Activated naive CD8-positive, alpha-beta T cell treated with anti-CD3 and anti-CD28 coated beads, Interleukin-2, amount 10 ng/mL, durations not matched to agents 7 days and 5 days (primary cell): ENCODE measurements around the gene EIF1AX. TPM values are rescaled to one million over a fixed set of nuclear protein-coding genes. Genes with fewer than 3 reads are reported as not detected.
"Not testable (repeated sequence)": the region's sequence is repeated elsewhere in the genome, so short reads cannot be mapped to it uniquely, and the experiment has no call there.

ENCODE experiments used
- ATAC-seq: fragments of 150-1000 bp; cut with Tn5 transposase; one replicate; pipeline ENCODE4 v1.10.0; 2021; ENCODE audit warnings: low read depth, moderate library complexity
- POLR2A ChIA-PET: fragments of 350-600 bp; sonication (Branson Sonifier 250); formaldehyde crosslinking; loops from one replicate; lab custom pipeline; 2021; ENCODE audit warnings: antibody characterized with exemption; lab: Charles Lee
- DNase-seq: peaks from one replicate; pipeline ENCODE4 v3.0.0; 2021
- H3K27ac Mint-ChIP-seq: one replicate; pipeline ENCODE4 v1.8.0; 2022; ENCODE audit warnings: mild to moderate bottlenecking, mixed read lengths
- H3K27me3 Mint-ChIP-seq: one replicate; pipeline ENCODE4 v1.8.0; 2022; ENCODE audit warnings: mild to moderate bottlenecking, moderate library complexity, mixed read lengths
- H3K36me3 Mint-ChIP-seq: one replicate; pipeline ENCODE4 v1.8.0; 2021; ENCODE audit warnings: mild to moderate bottlenecking, mixed read lengths
- H3K4me1 Mint-ChIP-seq: one replicate; pipeline ENCODE4 v1.8.0; 2021; ENCODE audit warnings: mixed read lengths
- H3K4me3 Mint-ChIP-seq: one replicate; pipeline ENCODE4 v1.8.0; 2022; ENCODE audit warnings: mild to moderate bottlenecking, moderate library complexity, mixed read lengths
- H3K9me3 Mint-ChIP-seq: one replicate; pipeline ENCODE4 v1.8.0; 2021; ENCODE audit warnings: mixed read lengths
- total RNA-seq, 2 experiments: library from RNA; stranded (reverse); gene quantifications; one replicate each; pipeline ENCODE4 v1.2.3, GENCODE V29; 2021

Gene EIF1AX
- 10 to 100 TPM; 63.9 to 66.0 TPM for total RNA-seq

- peak within 1 kb of the TSS; percentile 85 for H3K4me3 Mint-ChIP-seq
- H3K27ac Mint-ChIP-seq, result peak within 1 kb of the TSS; percentile 86
- POLR2A ChIA-PET, result interaction anchor here (0.8 to 1.7 kb wide), 2 partner anchors 9 to 296 kb away, joined by 4 to 7 read pairs; no protein-coding TSS in a partner anchor
- H3K36me3 Mint-ChIP-seq, result peaks cover 6% of the 10 kb centered on the region
- no peaks in the 10 kb centered on the region for H3K9me3 Mint-ChIP-seq
- peaks cover 20% of the 10 kb centered on the region for H3K4me1 Mint-ChIP-seq
- peak; percentile 91 for DNase-seq
- peak; percentile 99 for ATAC-seq
- no peaks in the 10 kb centered on the region for H3K27me3 Mint-ChIP-seq
Observed at GRCh38 chrX:20141281-20142220, at the start of gene EIF1AX. EIF1AX (minus strand) TSS chrX:20141838; CDS start chrX:20141640, 198 bp downstream.

GRCh38 chrX:20189171-20189570 lies 47.5 kb upstream of the EIF1AX start:
- ATAC-seq (no peak), DNase-seq (no peak)
- POLR2A ChIA-PET, result no interaction called here
- H3K9me3 Mint-ChIP-seq, result peaks cover 2% of the 10 kb centered on the region
- no peak overlapping the region for H3K27ac Mint-ChIP-seq
- H3K36me3 Mint-ChIP-seq, result peaks cover 25% of the 10 kb centered on the region
- no peaks in the 10 kb centered on the region for H3K4me1 Mint-ChIP-seq
- no peaks in the 10 kb centered on the region for H3K27me3 Mint-ChIP-seq
- H3K4me3 Mint-ChIP-seq, result no peak overlapping the region

DNA sequence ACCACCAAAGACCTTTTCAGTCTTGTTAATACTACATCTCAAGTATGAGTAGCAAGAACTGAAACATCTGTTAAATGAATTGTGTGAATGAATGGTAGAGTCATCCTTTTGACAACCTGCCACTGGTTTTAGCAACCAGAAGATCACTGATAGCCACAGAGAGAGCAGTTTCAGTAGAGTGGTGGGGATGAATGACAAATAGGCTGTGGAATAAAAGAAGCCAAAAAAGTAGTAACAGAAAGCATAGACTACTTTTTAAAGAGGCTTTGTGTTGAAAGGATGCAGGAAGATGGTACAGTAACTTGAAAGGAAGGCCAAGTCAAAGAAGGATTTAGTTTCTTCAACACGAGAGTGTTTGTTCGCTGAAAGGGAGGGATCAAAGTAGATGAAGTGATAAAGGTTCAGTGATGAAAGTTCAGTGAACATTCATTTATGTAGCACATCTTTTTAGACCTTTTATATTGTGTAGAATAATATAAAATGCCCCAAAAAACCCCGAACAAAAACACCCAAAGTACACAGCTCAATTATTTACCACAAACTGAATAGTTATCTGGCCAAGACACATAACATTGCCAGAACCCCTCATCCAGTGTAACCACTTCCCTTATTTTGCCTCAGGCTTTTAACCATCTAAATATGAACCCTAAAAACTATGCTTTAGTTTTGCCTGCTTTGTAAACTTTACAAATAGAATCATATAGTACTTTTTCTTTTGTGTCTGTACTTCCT lies 40.1 kb upstream of the EIF1AX start:
- peak overlapping the region; percentile 86 for H3K27ac Mint-ChIP-seq
- H3K4me1 Mint-ChIP-seq, result peaks cover 12% of the 10 kb centered on the region
- no peaks in the 10 kb centered on the region for H3K9me3 Mint-ChIP-seq
- peak overlapping the region; percentile 10 for H3K4me3 Mint-ChIP-seq
- ATAC-seq (peak; percentile 54), DNase-seq (no peak)
- H3K27me3 Mint-ChIP-seq, result no peaks in the 10 kb centered on the region
- POLR2A ChIA-PET, result no interaction called here
- H3K36me3 Mint-ChIP-seq, result peaks cover 23% of the 10 kb centered on the region

DNA sequence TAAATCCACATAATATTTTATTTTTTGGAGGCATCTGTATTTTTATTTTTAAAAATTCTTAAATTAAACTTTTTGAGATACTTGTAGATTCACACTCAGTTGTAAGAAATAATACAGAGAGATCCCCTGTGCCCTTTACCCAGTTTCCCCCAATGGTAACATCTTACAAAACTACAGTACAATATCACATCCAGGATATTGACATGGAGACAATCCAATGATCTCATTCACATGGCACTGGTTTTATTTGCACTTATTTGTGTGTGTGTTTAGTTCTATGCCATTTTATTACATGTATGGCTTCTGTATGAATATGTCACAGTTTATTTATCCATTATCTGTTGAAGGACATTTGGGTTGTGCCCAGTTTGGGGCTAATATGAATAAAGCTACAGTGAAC lies 35.5 kb upstream of the EIF1AX start:
- POLR2A ChIA-PET, result no interaction called here
- ATAC-seq, result no peak

DNA sequence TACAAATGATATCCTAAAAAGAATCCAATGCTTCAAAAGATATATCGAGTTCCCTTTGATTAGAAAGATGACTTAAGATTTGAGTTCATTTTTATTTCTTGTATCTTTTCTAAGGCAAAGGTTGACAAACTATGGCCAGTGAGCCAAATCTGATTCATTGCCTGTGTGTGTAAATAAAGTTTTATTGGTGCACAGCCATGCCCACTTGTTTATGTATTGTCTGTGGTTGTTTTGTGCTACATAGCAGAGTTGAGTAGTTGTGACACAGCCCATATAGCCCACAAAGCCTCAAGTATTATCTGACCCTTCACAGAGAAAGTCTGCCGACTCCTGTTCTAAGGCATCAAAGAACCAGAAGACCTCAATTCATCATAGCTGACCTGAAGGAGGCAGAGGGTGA lies 32.2 kb upstream of the EIF1AX start:
- Mint-ChIP-seq H3K4me1 (no peaks in the 10 kb centered on the region), H3K27ac (no peak overlapping the region)
- no peak for ATAC-seq

More for the DNA sequence above, 35.5 kb upstream of the EIF1AX start:
- peaks cover 14% of the 10 kb centered on the region for H3K36me3 Mint-ChIP-seq
- H3K4me1 Mint-ChIP-seq, result peaks cover 6% of the 10 kb centered on the region
- H3K27ac Mint-ChIP-seq, result no peak overlapping the region
- DNase-seq, result no peak
- H3K4me3 Mint-ChIP-seq, result no peak overlapping the region
- no peaks in the 10 kb centered on the region for H3K9me3 Mint-ChIP-seq
- no peaks in the 10 kb centered on the region for H3K27me3 Mint-ChIP-seq

GRCh38 chrX:20173313-20173712 lies 31.7 kb upstream of the EIF1AX start:
- Mint-ChIP-seq H3K4me3 (no peak overlapping the region), H3K9me3 (no peaks in the 10 kb centered on the region), H3K27me3 (no peaks in the 10 kb centered on the region), H3K36me3 (peaks cover 6% of the 10 kb centered on the region), H3K27ac (no peak overlapping the region), H3K4me1 (no peaks in the 10 kb centered on the region)
- no peak for DNase-seq
- POLR2A ChIA-PET, result no interaction called here
- ATAC-seq, result no peak

More for the DNA sequence above, 32.2 kb upstream of the EIF1AX start:
- H3K36me3 Mint-ChIP-seq, result peaks cover 8% of the 10 kb centered on the region
- no peak overlapping the region for H3K4me3 Mint-ChIP-seq
- no peaks in the 10 kb centered on the region for H3K27me3 Mint-ChIP-seq
- no peaks in the 10 kb centered on the region for H3K9me3 Mint-ChIP-seq
- POLR2A ChIA-PET, result no interaction called here
- no peak for DNase-seq

- Mint-ChIP-seq H3K27ac (no peak overlapping the region), H3K4me1 (no peaks in the 10 kb centered on the region), H3K9me3 (no peaks in the 10 kb centered on the region), H3K36me3 (peaks cover 5% of the 10 kb centered on the region), H3K27me3 (no peaks in the 10 kb centered on the region), H3K4me3 (no peak overlapping the region)
- DNase-seq (no peak), ATAC-seq (no peak)
- POLR2A ChIA-PET, result interaction anchor here (0.7 kb wide), 1 partner anchor 243 kb away, joined by 3 read pairs; no protein-coding TSS in a partner anchor
Observed at GRCh38 chrX:20171887-20172286, 30.2 kb upstream of the EIF1AX start.

GRCh38 chrX:20162516-20162915 lies 20.9 kb upstream of the EIF1AX start:
- ATAC-seq, POLR2A ChIA-PET, H3K27me3 Mint-ChIP-seq, H3K9me3 Mint-ChIP-seq, H3K27ac Mint-ChIP-seq, DNase-seq, H3K4me1 Mint-ChIP-seq, H3K4me3 Mint-ChIP-seq: not testable (repeated sequence)
- H3K36me3 Mint-ChIP-seq, result peaks cover 14% of the 10 kb centered on the region

DNA sequence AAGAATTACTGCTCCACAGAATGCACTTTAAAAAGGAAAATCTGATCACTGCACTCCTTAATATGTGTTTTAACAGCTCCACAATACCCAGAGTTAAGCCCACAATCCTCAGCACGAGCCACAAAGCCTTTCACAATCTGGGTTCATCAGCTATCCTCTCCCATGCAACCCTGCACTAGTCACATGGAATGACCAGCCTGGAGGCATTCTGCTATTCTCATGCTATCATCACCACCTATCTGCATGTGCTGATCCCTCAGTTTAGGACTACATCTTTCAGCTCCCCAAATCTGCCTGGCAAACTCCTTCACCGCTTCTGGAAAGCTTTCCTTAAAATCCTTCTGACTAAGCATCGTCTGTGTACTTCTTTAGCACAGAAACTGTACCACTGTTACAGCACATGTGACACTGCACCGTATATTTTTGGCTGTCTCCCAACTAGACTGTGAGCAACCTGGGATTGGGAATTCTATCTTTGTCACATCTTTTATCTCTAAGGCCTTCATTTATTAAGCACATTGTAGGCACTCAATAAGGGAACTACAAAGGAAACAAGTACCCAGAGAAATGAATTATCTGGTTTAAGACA lies 18.3 kb upstream of the EIF1AX start:
- Mint-ChIP-seq H3K36me3 (peaks cover 20% of the 10 kb centered on the region), H3K4me1 (no peaks in the 10 kb centered on the region), H3K4me3 (no peak overlapping the region), H3K9me3 (no peaks in the 10 kb centered on the region), H3K27ac (no peak overlapping the region), H3K27me3 (no peaks in the 10 kb centered on the region)
- DNase-seq, result no peak
- POLR2A ChIA-PET, result no interaction called here
- no peak for ATAC-seq

- POLR2A ChIA-PET, result no interaction called here
- ATAC-seq (no peak), DNase-seq (no peak)
- no peaks in the 10 kb centered on the region for H3K27me3 Mint-ChIP-seq
- no peaks in the 10 kb centered on the region for H3K4me1 Mint-ChIP-seq
- no peak overlapping the region for H3K27ac Mint-ChIP-seq
- no peak overlapping the region for H3K4me3 Mint-ChIP-seq
- H3K9me3 Mint-ChIP-seq, result no peaks in the 10 kb centered on the region
- H3K36me3 Mint-ChIP-seq, result peaks cover 31% of the 10 kb centered on the region
Observed at GRCh38 chrX:20151689-20152088, 10.1 kb upstream of the EIF1AX start.

- Mint-ChIP-seq H3K27me3 (no peaks in the 10 kb centered on the region), H3K4me3 (no peak overlapping the region), H3K9me3 (no peaks in the 10 kb centered on the region), H3K4me1 (peaks cover 5% of the 10 kb centered on the region), H3K36me3 (peaks cover 22% of the 10 kb centered on the region), H3K27ac (no peak overlapping the region)
- POLR2A ChIA-PET, result no interaction called here
- ATAC-seq (no peak), DNase-seq (no peak)
Observed at GRCh38 chrX:20149326-20149725, 7.7 kb upstream of the EIF1AX start.

DNA sequence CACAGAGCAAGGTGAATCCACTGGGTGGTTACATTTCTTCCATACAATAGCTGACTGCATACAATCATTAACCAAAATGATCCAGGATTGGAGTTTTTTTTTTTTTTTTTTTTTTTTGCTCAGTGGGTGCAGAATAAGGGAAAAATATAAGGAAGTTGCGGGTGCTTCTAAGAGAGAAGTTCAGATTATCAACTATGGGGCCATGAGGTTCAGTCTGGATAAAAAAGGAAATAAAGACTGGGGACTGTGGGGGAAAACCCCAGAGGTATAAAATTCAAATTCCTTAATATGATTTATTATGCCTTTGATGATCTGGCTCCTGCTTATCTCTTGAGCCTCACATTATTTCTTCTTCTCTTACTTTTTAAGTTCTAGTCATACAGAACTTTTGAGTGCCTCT lies 5.9 kb upstream of the EIF1AX start:
- Mint-ChIP-seq H3K27ac (no peak overlapping the region), H3K9me3 (no peaks in the 10 kb centered on the region), H3K27me3 (no peaks in the 10 kb centered on the region), H3K4me1 (peaks cover 7% of the 10 kb centered on the region), H3K36me3 (peaks cover 19% of the 10 kb centered on the region), H3K4me3 (no peak overlapping the region)
- no peak for DNase-seq
- no peak for ATAC-seq
- POLR2A ChIA-PET, result no interaction called here

DNA sequence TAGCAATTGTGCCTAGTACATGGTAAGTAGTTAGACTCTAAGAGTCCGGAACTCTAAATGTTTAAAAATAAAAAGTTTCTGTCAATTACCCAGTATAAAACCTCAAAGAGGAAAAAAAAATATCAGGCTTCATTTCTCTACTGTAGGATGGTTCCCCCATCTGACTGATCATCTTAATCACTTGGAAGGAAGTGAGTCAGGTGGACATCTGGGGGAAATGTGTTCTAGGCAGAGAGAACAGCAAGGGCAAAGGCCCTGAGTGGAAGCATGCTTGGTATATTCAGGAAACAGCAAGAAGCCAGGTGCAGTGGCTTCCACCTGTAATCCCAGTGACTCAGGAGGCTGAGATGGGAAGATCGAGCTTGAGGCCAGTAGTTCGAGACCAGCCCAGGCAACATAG lies 2.9 kb upstream of the EIF1AX start:
- Mint-ChIP-seq H3K4me1 (peaks cover 15% of the 10 kb centered on the region), H3K27me3 (no peaks in the 10 kb centered on the region), H3K36me3 (peaks cover 10% of the 10 kb centered on the region), H3K4me3 (no peak overlapping the region), H3K9me3 (no peaks in the 10 kb centered on the region), H3K27ac (no peak overlapping the region)
- DNase-seq (no peak), ATAC-seq (no peak)
- POLR2A ChIA-PET, result interaction anchor here (0.6 kb wide), 1 partner anchor 151 kb away, joined by 3 read pairs; no protein-coding TSS in a partner anchor
